NK-92 (cell line): ENCODE measurements around the gene U2SURP.
"Not testable (repeated sequence)": the region's sequence is repeated elsewhere in the genome, so short reads cannot be mapped to it uniquely, and the experiment has no call there.

Source experiments
- DNase-seq: peaks from one replicate; lab custom pipeline; 2025; ENCODE audit not compliant: unreplicated experiment; lab: John Stamatoyannopoulos, UW

U2SURP gene

DNA sequence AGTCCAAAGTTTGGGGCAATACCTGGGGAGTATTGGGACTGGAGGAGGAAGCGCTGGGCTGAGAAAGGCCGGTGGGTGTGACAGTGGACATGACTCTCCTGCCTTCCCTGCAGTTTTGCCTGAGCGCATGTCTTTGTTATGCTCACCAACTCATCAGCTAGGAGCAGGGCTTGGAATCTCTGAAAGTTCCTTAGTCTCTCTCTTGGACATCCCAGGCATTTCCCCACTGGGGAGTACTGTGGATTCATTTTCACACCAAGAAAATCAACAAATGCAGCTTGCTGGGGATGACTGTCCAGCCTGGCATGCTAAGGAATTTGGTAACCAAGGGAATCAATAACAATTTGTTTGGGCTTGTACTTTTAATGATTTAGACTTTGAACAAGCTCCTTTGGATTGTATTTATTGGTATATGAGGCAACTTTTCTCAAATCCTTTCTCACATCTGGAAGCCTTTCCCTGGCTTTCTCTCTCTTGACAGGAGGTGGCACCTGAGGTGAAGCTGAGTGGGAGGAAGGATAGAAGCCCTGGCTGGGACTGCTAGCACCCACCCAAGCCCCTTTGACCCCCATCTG lies 69.7 kb downstream of the U2SURP start:
- no peak for DNase-seq

DNA sequence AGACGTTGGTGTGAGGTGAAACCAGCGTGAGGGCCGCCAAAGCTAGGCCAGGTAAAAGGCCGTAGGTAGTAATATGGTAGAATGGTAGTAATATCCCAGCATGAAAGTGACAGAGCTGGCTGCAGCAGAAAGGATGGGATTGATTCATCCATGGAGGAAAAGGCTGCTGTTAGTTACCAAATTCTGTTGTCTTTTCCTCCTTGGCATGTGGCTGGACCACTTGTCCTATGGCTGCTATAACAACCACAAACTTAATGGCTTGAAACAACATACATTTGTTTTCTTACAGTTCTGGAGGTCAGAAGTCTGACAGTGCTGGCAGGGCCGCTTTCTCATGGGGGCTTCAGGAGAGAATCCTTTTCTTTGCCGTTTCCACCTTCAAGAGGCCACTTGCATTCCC lies 70.4 kb downstream of the U2SURP start:
- DNase-seq = no peak

DNA sequence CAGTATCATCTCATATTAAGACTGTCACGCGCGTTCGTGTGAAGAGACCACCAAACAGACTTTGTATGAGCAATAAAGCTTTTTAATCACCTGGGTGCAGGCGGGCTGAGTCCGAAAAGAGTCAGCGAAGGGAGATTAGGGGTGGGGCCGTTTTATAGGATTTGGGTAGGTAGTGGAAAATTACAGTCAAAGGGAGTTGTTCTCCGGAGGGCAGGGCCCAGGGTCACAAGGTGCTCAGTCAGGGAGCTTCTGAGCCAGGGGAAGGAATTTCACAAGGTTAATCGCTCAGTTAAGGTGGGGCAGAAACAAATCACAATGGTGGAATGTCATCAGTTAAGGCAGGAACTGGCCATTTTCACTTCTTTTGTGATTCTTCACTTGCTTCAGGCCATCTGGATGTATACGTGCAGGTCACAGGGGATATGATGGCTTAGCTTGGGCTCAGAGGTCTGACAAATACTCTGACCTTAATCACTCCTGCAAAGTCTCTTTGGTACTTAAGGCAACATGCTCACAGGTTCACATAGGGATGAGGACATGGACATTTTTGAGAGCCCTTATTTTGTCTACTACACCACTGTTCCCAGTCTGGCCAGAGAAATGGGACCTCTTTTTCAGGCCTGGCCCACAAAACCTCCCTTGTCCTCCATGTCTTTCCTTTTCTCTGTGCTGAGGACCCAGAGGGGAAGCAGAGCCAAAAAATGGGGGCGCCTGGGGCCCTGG lies 71.1 kb downstream of the U2SURP start:
- not testable (repeated sequence) for DNase-seq

DNA sequence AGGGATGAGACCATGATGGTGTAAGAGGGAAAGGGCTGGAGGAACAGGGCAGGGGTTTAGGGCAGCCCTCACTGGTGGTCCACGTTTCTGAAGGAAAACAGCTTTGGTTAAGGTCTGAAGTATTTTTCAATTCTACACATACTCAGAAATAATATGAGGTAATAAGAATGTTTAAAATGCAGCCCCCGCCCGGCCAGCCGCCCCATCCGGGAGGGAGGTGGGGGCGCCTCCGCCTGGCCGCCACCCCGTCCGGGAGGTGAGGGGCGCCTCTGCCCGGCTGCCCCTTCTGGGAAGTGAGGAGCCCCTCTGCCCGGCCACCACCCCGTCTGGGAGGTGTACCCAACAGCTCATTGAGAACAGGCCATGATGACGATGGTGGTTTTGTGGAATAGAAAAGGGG lies 72.2 kb downstream of the U2SURP start:
- DNase-seq = not testable (repeated sequence)

DNA sequence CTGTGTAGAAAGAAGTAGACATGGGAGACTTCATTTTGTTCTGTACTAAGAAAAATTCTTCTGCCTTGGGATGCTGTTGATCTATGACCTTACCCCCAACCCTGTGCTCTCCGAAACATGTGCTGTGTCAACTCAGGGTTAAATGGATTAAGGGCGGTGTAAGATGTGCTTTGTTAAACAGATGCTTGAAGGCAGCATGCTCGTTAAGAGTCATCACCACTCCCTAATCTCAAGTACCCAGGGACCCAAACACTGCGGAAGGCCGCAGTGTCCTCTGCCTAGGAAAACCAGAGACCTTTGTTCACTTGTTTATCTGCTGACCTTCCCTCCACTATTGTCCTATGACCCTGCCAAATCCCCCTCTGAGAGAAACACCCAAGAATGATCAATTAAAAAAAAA lies 72.6 kb downstream of the U2SURP start:
- DNase-seq = not testable (repeated sequence)

DNA sequence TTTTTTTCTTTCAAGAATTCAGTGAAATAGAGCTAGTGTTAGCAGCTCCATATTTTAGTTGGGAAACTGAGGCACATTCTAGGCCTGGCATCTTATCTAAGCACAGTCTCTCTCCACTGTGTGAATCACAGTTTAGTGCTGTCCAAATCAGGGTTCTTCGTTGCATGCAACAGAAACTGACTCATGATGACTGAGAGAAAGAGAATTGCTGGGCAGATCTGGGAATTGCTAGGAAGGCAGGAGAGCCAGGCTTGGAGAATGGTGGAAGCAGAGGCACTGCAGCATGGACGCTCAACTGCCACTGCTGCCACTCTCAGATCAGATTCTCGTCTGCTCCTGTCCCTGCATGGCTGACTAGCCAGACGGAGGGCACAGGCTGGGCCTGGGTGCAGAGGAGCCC lies 77.5 kb downstream of the U2SURP start:
- no peak for DNase-seq

DNA sequence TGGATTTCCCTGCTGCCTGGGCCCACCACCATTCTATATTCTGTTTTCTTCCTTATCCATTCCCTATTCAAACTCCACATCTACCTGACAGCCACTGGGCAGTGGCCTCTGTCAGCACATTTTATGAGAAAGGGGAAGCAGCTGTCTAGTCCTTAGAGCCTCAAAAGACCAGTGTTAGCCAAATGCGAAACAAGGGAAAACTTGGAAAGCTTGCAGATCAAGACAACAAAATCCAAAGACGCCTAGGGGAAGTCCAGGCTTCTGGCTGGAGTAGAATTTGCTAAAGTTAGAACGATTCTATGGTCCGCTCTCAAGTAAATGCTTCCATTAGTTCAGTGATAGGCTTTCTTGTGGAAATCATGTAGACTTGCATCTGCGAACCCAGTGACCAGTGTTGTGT lies 78.8 kb downstream of the U2SURP start:
- DNase-seq = no peak

DNA sequence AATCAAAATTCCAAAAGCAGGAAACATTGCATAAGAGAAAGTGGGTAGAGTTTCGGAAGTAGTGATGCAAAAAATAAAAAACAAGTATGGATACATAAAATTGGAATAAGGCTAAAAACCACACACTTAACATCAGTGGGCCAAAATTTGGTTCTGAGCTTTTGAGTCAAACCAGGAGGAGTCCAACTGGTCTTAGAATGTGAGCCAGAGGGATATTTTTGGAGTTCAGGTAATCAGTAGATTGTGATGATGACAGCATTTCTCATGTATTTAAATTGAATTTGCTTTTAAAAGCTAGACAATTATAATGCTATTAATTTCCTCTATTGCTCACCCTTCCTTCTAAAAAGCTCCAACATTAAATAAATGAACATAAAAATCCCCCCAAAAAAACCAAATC lies 80.0 kb downstream of the U2SURP start:
- no peak for DNase-seq

DNA sequence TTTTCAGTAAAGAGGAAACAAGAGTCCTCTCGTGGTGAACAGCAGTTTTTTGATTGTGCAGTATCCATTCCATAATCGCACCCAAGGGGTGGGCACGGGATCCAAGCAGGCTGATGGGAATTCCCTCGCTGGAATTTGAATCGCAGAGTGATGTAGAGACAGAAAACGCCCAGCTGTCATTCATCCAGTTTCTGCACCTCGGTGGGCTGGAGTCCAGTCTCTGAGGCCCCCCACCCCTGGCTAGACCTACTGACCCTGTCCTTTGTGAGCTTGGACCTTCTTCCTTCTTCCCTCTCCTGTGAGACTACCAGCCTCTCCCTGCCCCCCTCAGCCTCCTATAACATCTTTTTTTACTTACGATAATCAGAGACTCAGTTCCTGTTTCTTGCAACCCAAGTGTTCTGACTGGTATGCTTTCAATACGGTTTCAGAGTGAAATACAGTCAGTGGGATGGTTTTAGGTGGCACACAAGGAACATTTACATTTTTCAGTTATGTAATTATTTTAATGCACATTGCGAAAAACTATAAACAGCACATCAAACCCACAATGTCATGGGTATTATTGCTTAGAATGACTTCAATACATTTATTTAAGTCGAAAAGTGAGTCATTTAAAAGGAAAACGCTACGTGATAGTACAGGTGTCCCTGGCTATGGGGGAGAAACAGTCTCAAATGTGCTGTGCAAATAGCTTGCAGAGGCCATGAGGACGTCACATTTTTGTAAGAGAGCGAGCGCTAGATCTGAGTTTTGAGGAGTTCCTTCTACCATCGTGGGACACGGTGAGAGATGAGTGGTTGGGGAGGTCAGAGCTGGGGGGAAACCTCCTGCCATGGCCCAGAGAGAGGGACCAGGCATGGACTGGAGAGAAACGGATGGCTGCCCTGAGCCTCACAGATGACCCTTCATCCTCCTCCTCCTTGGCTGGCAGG lies 80.7 kb downstream of the U2SURP start:
- DNase-seq = no peak

DNA sequence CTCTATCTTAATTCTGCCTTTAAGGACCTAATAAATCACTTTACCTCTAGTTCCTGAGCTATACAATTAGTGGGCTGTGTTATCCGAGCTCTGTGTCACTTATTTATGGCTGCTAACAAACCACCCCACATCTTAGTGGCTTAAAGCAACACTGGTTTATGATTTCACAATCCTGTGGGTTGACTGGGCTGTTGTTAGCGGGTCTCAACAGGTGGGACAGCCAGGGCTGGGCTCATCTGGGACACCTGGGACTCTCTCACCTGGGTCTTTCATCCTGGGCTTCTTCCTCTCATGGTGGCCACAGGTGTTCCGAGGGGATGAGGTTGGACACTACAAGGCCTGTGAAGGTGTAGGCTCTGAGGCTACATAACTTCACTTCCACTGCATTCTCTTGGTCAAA lies 82.4 kb downstream of the U2SURP start:
- no peak for DNase-seq

DNA sequence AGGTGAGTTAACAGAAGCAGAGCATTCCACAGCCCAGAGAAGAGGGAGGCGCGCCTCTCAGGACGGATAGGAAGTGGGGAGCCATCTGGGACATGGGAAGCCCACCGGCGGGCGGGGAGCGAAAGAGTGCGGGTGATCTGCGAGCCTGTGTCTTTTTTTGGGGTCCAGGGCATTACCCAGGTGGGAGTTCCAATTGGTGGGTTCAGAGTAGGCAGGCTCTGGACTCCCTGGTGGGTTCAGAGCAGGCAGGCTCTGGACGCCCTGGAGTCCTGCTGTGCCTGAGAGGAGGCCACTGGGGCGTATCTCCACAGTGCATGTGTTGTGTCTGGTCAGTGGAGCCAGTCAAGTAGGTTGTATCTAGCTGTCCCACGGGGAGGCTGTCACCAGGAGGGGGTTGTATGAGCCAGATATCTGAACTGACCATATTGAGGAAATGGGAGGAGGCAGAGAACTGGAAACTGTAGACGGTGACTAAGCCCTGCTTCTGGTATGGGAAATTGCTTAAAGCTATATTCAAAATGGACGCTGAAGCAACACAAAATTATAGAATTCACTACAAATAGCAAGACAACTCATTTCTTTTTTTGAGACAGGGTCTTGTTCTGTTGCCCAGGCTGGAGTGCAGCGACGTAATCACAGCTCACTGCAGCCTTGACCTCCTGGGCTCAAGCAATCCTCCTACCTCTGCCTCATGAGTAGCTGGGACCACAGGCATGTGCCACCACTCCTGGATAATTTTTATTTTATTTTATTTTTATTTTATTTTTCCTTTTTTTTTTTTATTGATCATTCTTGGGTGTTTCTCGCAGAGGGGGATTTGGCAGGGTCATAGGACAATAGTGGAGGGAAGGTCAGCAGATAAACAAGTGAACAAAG lies 83.7 kb downstream of the U2SURP start:
- DNase-seq = no peak

DNA sequence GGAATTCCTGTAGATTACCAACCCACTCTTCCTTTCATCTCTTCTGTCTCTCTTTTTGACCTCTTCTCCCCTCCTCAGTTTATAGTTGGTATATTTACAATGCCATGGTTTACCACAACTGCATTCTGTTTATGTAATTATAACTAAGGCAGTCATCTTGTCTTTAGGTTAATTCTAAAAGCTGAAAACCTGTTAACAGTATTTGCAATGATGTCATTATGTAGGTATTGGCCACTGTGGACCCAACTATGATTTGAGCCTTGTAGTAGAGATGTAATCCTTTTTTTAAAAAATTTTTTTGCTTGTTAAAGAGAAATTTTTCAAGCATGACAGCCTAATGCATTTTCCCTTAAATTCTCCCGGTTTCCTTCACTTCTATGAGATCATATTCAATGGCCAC lies 87.5 kb downstream of the U2SURP start:
- no peak for DNase-seq

DNA sequence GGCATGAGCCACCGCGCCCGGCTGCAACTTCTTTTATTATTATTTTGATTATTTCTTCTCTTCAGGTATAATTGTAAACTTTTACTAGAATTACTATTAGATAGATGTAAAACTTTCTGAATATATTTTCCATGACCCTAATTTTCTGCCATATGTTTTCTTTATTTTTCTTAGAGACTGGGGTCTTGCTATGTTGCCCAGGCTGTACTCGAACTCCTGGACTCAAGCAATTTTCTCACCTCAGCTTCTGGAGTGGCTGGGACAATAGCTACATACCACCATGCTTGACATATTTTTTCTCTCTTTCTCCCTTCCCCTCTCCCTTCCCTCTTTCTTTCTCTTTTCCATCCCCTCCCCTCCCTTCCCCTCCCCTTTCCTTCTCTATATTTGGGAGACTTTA lies 88.6 kb downstream of the U2SURP start:
- no peak for DNase-seq

DNA sequence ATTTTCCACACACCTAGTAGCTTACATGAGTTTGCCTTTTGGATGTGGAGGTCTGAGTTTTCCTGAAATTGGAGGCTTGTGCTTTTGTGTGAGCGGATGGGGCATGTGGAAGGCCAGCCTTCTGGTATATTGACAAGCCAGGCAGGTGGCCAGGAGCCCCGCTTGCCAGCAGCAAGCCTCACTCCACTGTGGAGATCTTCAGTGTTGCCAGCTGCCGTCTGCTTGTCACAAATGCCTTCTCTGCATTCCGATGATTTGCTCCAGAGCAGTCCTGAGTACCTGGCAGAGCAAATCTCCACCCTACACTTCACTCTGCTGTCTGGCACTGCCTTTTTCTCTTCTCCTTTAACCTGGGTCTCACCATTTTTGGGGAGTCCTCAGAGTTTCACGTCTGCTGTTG lies 89.1 kb downstream of the U2SURP start:
- DNase-seq = no peak

DNA sequence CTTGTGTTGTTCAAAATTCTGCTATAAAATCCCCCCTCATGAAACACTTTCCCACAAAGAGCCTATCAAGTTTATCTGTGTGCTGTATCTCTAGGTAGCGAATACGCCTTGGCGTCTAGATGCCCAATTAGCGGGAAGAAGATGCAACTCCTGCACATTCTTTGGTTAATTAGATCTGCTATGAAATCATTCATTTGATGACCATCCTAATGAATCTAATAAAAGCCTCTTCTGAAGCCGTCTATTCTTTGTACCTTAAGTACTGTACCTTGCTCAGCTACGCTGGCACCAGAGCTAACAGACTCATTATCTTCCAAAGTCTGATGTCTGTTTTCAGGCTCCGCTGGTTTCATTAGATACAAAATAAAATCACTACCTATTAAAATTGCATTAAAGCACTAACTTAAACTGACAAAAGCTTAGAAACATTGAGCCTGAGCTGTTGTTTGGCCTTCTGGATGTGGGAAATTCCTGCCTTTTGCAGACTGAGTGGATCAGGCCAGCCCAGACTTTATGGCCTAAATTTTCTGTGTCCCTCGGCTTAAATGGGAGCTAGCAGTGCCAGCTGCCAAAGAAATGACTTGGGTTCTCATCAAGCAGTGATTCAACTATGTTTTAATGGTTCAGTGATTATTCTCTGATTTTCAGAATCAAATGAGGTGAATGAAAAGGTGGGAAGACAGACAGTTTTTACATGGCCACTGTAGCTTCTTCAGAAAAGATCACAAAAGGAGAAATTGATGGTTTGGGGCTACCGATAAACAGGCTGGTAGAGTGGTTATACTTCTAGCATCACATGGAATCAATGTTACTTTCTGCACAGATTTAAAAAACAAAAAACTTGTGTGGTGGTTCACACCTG lies 89.8 kb downstream of the U2SURP start:
- DNase-seq = no peak

DNA sequence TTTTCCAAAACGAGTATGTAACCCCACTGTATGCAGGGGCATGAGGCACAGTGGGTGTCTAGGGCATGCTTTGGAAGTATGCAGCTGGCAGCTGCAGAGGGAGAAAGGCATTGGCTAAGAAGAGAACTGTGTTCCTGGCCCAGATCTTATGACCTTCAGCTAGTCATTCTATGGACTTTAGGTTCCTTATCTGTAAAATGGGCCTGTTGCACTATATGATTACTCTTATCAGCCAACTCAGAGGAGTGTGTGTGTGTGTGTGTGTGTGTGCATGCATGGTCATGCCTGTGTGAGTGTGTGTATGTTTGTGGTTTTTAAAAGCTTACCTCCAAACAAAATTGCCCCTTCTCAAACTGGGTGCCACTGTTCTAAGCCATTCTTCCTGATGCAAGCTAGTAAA lies 90.8 kb downstream of the U2SURP start:
- no peak for DNase-seq

DNA sequence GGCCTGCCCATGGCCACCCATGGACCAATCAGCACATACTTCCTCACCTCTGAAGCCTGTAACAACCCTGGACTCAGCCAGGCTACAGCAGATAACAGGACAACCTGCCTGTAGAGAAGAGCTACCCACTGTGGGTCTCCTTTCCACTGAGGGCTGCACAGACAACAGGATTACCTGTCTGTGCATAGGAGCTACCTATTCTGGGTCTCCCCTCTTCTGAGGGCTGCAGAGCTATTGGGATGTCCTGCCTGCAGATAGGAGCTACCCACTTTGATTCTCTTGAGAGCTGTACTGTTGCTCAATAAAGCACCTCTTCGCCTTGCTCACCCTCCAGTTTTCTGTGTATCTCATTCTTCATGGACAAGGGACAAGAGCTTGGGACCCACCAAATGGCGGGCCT lies 94.4 kb downstream of the U2SURP start:
- DNase-seq = no peak

DNA sequence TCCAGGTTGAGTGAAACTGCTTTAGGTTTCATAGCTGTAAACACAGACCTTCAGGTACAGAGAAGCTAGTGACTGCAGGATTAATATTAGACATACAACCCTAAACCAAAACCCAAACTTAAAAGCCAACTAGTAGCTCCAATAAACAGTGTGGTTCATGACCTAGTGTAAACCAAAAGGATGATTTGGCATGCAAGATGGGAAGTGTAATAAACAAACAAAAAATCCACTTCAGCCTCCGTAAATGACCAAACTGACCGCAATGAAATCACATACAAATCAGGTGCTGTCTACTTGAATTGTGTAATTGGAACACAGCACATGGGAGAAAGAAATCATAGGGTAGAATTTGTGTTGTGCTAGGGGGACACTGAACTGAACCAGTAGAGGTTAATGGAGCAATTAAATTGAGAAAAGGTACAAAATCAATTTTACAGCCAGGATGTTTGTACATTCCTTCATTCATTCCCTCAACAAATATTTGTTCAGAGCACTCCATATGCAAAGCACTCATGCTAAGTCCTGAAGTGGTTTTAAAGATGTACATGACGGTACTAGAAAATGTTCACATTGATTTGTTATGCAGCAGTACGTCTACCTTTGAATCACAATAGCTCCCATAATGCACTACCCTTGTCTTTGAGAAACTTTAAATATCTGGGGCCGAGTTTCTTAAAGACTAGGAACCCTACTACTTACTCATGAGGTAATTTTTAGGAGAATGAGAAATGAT lies 96.8 kb downstream of the U2SURP start:
- no peak for DNase-seq

DNA sequence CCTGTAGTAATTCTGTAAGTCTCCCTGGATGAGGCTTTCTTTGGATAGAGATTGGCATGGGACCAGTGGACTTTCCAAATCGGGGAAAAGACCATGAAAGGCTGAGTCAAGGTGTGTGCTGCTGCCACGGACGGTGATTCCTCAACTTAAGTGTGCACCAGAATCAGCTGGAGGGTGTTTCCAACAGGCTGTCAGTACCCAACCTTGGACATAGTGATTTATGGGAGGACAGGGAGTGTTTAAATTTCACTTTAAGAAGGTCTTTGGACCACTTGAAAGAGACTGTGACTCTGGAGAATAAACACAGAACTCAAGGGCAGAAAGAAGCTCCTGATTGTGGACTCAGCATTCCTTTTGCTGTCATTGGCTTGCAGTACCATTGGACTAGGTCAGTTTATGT lies 97.8 kb downstream of the U2SURP start:
- no peak for DNase-seq
